ENCODE measurements around the gene AIFM2.
"Not testable (repeated sequence)": the region's sequence is repeated elsewhere in the genome, so short reads cannot be mapped to it uniquely, and the experiment has no call there.

The AIFM2 gene

GRCh38 chr10:70090013-70090412, 42.6 kb downstream of the AIFM2 start:
- no peak for DNase-seq

GRCh38 chr10:70088308-70088698, 44.3 kb downstream of the AIFM2 start:
- DNase-seq, result no peak

GRCh38 chr10:70087616-70088307, 44.9 kb downstream of the AIFM2 start:
- no peak for DNase-seq

GRCh38 chr10:70085975-70086613, 46.5 kb downstream of the AIFM2 start:
- DNase-seq, result no peak

- DNase-seq, result no peak
These were observed 48.4 kb downstream of the AIFM2 start for GRCh38 chr10:70084189-70084588.

- DNase-seq, result not testable (repeated sequence)
These were observed 51.8 kb downstream of the AIFM2 start for GRCh38 chr10:70080789-70081188.

- DNase-seq, result no peak
These were observed 53.7 kb downstream of the AIFM2 start for GRCh38 chr10:70078937-70079336.

- no peak for DNase-seq
These were observed 54.3 kb downstream of the AIFM2 start for GRCh38 chr10:70078329-70078728.

- DNase-seq, result no peak
These were observed 57.7 kb downstream of the AIFM2 start for GRCh38 chr10:70074971-70075370.

GRCh38 chr10:70074165-70074564, 58.5 kb downstream of the AIFM2 start:
- no peak for DNase-seq

GRCh38 chr10:70070834-70071233, 61.8 kb downstream of the AIFM2 start:
- DNase-seq, result no peak

- DNase-seq, result no peak
These were observed 63.3 kb downstream of the AIFM2 start for GRCh38 chr10:70069346-70069745.

- no peak for DNase-seq
These were observed 63.7 kb downstream of the AIFM2 start for GRCh38 chr10:70068925-70069324.

- no peak for DNase-seq
These were observed 65.0 kb downstream of the AIFM2 start for GRCh38 chr10:70067586-70067985.

- no peak for DNase-seq
These were observed 66.4 kb downstream of the AIFM2 start for GRCh38 chr10:70066190-70066589.

- no peak for DNase-seq
These were observed 68.1 kb downstream of the AIFM2 start for GRCh38 chr10:70064486-70064885.

- no peak for DNase-seq
These were observed 69.1 kb downstream of the AIFM2 start for GRCh38 chr10:70063418-70064098.

Measured in GDM1 (cell line).